Measurements from ENCODE around the gene PNLDC1. TPM values are rescaled to one million over a fixed set of nuclear protein-coding genes. Genes with fewer than 3 reads are reported as not detected.

PNLDC1 gene
- total RNA-seq, 4 donors from 2014 or later, result 0.34 TPM; not detected in 3

GRCh38 chr6:159865226-159865920 lies 65.3 kb downstream of the PNLDC1 start:
- no peak for TF ChIP-seq CTCF (IDR thresholded peaks at IDR 0.05; ENCODE audit: low read depth)

DNA sequence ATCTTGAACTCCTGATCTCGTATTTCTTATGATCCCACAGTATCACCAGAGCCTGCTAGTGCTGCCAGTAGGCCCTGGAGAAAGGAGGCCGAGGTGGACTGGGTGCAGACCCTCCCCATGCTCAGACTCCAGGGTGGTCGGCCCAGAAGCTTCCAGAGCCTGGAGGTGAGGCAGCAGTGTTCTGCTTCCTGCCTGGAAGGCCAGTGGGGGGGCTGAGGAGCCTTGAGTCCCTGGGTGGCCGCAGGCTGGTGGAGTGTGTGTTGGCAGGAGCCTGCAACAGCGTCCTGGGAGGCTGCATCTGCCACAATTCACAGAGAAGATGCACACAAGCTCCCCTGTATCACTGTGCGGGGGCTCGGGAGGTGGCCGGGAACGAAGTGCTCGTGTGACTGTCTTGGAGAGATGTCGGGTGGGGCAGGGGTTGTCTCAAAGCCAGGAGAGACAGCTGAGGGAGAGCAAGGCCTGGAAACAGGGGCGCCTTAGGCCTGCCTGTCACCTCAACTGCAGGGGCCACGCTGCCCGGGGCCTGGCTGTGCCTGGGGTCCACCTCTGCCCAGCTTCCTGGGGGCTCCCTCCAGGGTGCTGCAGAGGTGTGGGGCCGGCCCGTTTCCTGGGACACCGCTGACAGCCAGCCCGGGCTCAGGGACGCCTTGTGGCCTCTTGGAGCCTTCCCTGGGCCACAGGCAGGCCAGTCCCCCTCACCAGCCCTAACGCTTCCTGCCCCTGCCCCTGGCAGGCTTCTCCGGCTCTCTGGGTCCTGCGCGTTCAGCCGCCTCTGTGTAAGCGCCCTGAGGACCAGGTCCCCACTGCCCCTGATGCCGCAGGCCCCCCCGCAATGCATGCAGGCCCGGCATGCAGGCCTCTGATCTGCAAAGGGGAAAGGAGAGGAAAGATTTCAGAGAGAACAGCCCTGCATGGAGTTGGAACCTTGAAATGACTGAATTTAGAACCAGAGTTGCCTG lies 66.5 kb downstream of the PNLDC1 start:
- no peak for TF ChIP-seq CTCF (IDR thresholded peaks at IDR 0.05; ENCODE audit: low read depth)

Small RNA genes lying within 50 kb of the gene (small RNA-seq; reads per million reads assigned to genes)
- gene SNORA20 (90.4 reads per million, percentile 97 among the genes with 10 or more reads in this experiment), gene SNORA29 (not detected)

Other genes with a start within 250 kb of the PNLDC1 start
- gene SOD2, start 107.0 kb upstream of the PNLDC1 start, total RNA-seq, result 1,000 to 10,000 TPM in 1 of 4 donors, 100 to 1,000 TPM in 3; 289 to 1,637 (median 530) TPM
- gene WTAP, start 72.8 kb upstream of the PNLDC1 start, total RNA-seq, result 100 to 1,000 TPM in 3 of 4 donors, 10 to 100 TPM in 1; 89.5 to 135 (median 107) TPM
- gene ACAT2, start 38.2 kb upstream of the PNLDC1 start, total RNA-seq, result 10 to 100 TPM in 1 of 4 donors, 1 to 10 TPM in 3; 8.6 to 15.5 (median 9.3) TPM
- gene TCP1, start 10.7 kb upstream of the PNLDC1 start, total RNA-seq, result 100 to 1,000 TPM; 109 to 230 (median 154) TPM
- gene MRPL18, start 9.8 kb upstream of the PNLDC1 start, total RNA-seq, result 10 to 100 TPM; 34.3 to 81.0 (median 44.1) TPM
- not detected for gene MAS1, start 90.7 kb downstream of the PNLDC1 start, total RNA-seq
- 100 to 1,000 TPM in 2 of 4 donors, 10 to 100 TPM in 2; 85.0 to 145 (median 103) TPM for gene IGF2R, start 168.8 kb downstream of the PNLDC1 start, total RNA-seq

Measured in subcutaneous adipose tissue (tissue), 4 donors.